GM12864 (cell line): ENCODE results near the gene CIPC.

Source experiments
- DNase-seq: peaks from one replicate; pipeline ENCODE4 v3.0.0-alpha.2; 2011; ENCODE audit warnings: low read depth
- H3K4me3 ChIP-seq: 2 replicates; pipeline ENCODE4 v1.5.1; 2011; ENCODE audit warnings: mild to moderate bottlenecking, low read depth, low read length, control low read depth
- TF ChIP-seq, protein P1 (sequence below): IDR thresholded peaks from 2 replicates; pipeline ENCODE4 v1.5.1; 2011; ENCODE audit warnings: low read depth, mild to moderate bottlenecking, moderate library complexity, low read length, control low read depth, inconsistent platforms; ENCODE audit errors: missing control alignments

CIPC gene

DNA sequence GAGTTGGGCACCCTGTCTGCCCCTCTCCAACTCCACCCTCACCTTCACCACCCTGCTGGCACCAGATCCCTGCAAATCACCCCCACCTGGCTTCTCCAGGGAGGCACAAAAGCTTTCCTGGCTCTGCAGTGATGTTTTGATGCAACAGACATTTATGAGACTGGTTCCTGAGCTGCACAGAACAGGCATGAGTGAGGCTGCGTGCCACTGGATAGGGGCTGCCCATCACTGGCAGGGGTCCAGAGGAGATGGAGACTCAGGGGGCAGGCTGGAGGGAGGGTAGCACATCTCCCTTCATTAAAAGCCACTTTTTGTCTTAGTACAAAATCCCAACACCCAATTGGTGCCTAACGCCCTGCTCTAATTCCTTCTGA is 60.8 kb downstream of the CIPC start:
- no peak overlapping the region for H3K4me3 ChIP-seq
- DNase-seq: no peak
- TF ChIP-seq, protein P1, sequence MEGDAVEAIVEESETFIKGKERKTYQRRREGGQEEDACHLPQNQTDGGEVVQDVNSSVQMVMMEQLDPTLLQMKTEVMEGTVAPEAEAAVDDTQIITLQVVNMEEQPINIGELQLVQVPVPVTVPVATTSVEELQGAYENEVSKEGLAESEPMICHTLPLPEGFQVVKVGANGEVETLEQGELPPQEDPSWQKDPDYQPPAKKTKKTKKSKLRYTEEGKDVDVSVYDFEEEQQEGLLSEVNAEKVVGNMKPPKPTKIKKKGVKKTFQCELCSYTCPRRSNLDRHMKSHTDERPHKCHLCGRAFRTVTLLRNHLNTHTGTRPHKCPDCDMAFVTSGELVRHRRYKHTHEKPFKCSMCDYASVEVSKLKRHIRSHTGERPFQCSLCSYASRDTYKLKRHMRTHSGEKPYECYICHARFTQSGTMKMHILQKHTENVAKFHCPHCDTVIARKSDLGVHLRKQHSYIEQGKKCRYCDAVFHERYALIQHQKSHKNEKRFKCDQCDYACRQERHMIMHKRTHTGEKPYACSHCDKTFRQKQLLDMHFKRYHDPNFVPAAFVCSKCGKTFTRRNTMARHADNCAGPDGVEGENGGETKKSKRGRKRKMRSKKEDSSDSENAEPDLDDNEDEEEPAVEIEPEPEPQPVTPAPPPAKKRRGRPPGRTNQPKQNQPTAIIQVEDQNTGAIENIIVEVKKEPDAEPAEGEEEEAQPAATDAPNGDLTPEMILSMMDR: no peak

- TF ChIP-seq, protein P1: no peak
- H3K4me3 ChIP-seq: no peak overlapping the region
- DNase-seq: no peak
Observed at GRCh38 chr14:77161011-77161410, 63.0 kb downstream of the CIPC start.
